ENCODE data around the gene SAMD13.

- no peak for TF ChIP-seq CTCF (IDR thresholded peaks at IDR 0.05; ENCODE audit: insufficient read depth, low read depth, low read length)
- no peak for TF ChIP-seq EZH2 (IDR thresholded peaks at IDR 0.05; ENCODE audit: insufficient read depth, low read length)
Measured at GRCh38 chr1:84289169-84289785, 12.2 kb upstream of the SAMD13 start.
